K562 (cell line): Measurements from ENCODE around the gene EPHB2. TPM values are rescaled to one million over a fixed set of nuclear protein-coding genes. Genes with fewer than 3 reads are reported as not detected.

Source experiments
- ATF6 ChIP-seq: sonication (generic); formaldehyde crosslinking; IDR thresholded peaks from 2 replicates; pipeline ENCODE4 v1.4.0; 2020; ENCODE audit warnings: mild to moderate bottlenecking, missing genetic modification reagents
- BDP1 ChIP-seq: IDR thresholded peaks from 3 replicates; pipeline ENCODE4 v1.6.1; 2011; ENCODE audit not compliant: insufficient read length, insufficient read depth
- BRCA1 ChIP-seq, 2 experiments: fragments of 450-650 bp in 1 of 2; sonication (generic) in 1 of 2; formaldehyde crosslinking in 1 of 2; IDR thresholded peaks; 2 replicates each; pipeline versions ENCODE4 v1.5.0 to v1.6.1; 2017 to 2020; ENCODE audit warnings: mild to moderate bottlenecking in 1 of 2, missing genetic modification reagents in 1 of 2
- C11orf30 ChIP-seq: fragments of 450-650 bp; IDR thresholded peaks from 2 replicates; pipeline ENCODE4 v1.6.1; 2016; ENCODE audit warnings: low read depth, mild to moderate bottlenecking
- CBFA2T3 ChIP-seq: fragments of 450-650 bp; IDR thresholded peaks from 2 replicates; pipeline ENCODE4 v1.6.1; 2017
- E2F5 ChIP-seq: sonication (generic); formaldehyde crosslinking; IDR thresholded peaks from 2 replicates; pipeline ENCODE4 v1.8.0; 2022; ENCODE audit warnings: mild to moderate bottlenecking, missing genetic modification reagents
- EGR1 ChIP-seq: fragments of 450-650 bp; conservative IDR thresholded peaks from 2 replicates; pipeline ENCODE4 v1.6.1; 2017; ENCODE audit warnings: mild to moderate bottlenecking
- EHMT2 ChIP-seq: fragments of 450-650 bp; IDR thresholded peaks from 2 replicates; pipeline ENCODE4 v1.6.1; 2018; ENCODE audit warnings: antibody characterized with exemption
- ESRRA ChIP-seq: fragments of 450-650 bp; IDR thresholded peaks from 2 replicates; pipeline ENCODE4 v1.6.1; 2014; ENCODE audit warnings: low read depth, mild to moderate bottlenecking, moderate library complexity, borderline replicate concordance
- ETV1 ChIP-seq: fragments of 450-650 bp; conservative IDR thresholded peaks from 2 replicates; pipeline ENCODE4 v1.6.1; 2016; ENCODE audit warnings: missing genetic modification characterization, control low read depth, low read depth, missing compliant biosample characterization
- ETV5 ChIP-seq: sonication (generic); formaldehyde crosslinking; IDR thresholded peaks from 2 replicates; pipeline ENCODE4 v1.4.0; 2020; ENCODE audit warnings: low read depth, mild to moderate bottlenecking, missing genetic modification reagents
- FOSL1 ChIP-seq: fragments of 200-800 bp; sonication (Bioruptor generic); conservative IDR thresholded peaks from 2 replicates; pipeline ENCODE4 v1.6.1; 2016; ENCODE audit warnings: missing genetic modification characterization, missing compliant biosample characterization
- GABPB2 ChIP-seq: fragments of 250-450 bp; sonication (Bioruptor Pico); conservative IDR thresholded peaks from 2 replicates; pipeline ENCODE4 v1.5.1; 2021; ENCODE audit warnings: mild to moderate bottlenecking
- KDM1A ChIP-seq, 2 experiments: fragments of 450-650 bp; IDR thresholded peaks; 2 replicates each; pipeline ENCODE4 v1.6.1; 2016; ENCODE audit warnings: mild to moderate bottlenecking in 2 of 2
- MAX ChIP-seq: sonication (generic); formaldehyde crosslinking; IDR thresholded peaks from 2 replicates; pipeline ENCODE4 v1.9.0; 2022; ENCODE audit warnings: mild to moderate bottlenecking, missing genetic modification reagents
- MEF2D ChIP-seq: conservative IDR thresholded peaks from 2 replicates; pipeline ENCODE4 v1.6.1; 2016; ENCODE audit warnings: low read depth, missing genetic modification characterization, missing compliant biosample characterization
- MEIS2 ChIP-seq: fragments of 450-650 bp; IDR thresholded peaks from 2 replicates; pipeline ENCODE4 v1.6.1; 2014; ENCODE audit warnings: mild to moderate bottlenecking; ENCODE audit not compliant: partially characterized antibody
- NRF1 ChIP-seq, 2 experiments: fragments of 450-650 bp; IDR thresholded peaks in 1 of 2; conservative IDR thresholded peaks in 1 of 2; 2 replicates each; pipeline ENCODE4 v1.6.1; 2014; ENCODE audit warnings: mild to moderate bottlenecking in 2 of 2
- SMARCA4 ChIP-seq: fragments of 450-650 bp; IDR thresholded peaks from 2 replicates; pipeline ENCODE4 v1.6.1; 2016
- SMARCE1 ChIP-seq: fragments of 450-650 bp; IDR thresholded peaks from 2 replicates; pipeline ENCODE4 v1.7.1; 2016; ENCODE audit warnings: mild to moderate bottlenecking
- TAL1 ChIP-seq: fragments of 450-650 bp; IDR thresholded peaks from 2 replicates; pipeline ENCODE4 v1.6.1; 2016; ENCODE audit warnings: mild to moderate bottlenecking
- VEZF1 ChIP-seq: fragments of 200-800 bp; sonication (Bioruptor generic); IDR thresholded peaks from 2 replicates; pipeline ENCODE4 v1.6.1; 2017; ENCODE audit warnings: missing genetic modification characterization, missing compliant biosample characterization
- WHSC1 ChIP-seq: IDR thresholded peaks from one replicate; pipeline ENCODE4 v1.6.1; 2012; ENCODE audit warnings: low read length, control low read depth, inconsistent platforms
- ZBTB5 ChIP-seq: fragments of 450-650 bp; IDR thresholded peaks from 2 replicates; pipeline ENCODE4 v1.6.1; 2017; ENCODE audit warnings: antibody characterized with exemption
- polyA plus RNA-seq, 8 experiments: library from polyadenylated mRNA; depleted of rRNA in 4 of 8; stranded (reverse) in 5 of 8; unstranded in 3 of 8; fragments of >200 nt; fragmentation: Nextera tagmentation in 2 of 8; fragmentation: Illumina TruSeq in 1 of 8; extraction: Ambion mirVana in 2 of 8; extraction: Trizol in 1 of 8; gene quantifications; 2 replicates each; pipeline versions ENCODE4 v1.2.1 to v1.2.3, GENCODE V29; 2011 to 2014; ENCODE audit warnings: inconsistent platforms in 1 of 8, missing spikeins in 1 of 8
- total RNA-seq, 7 experiments: library from RNA; depleted of rRNA in 6 of 7; stranded (reverse); fragments of >200 nt in 6 of 7; fragmentation: Illumina TruSeq in 2 of 7; extraction: Trizol in 2 of 7; gene quantifications; 2 replicates each; pipeline versions ENCODE4 v1.2.1 to v1.2.3, GENCODE V29; 2011 to 2021; ENCODE audit warnings: low replicate concordance in 1 of 7

The EPHB2 gene
- total and polyA plus RNA-seq, 9 of the 15 experiments (the other 6 are each of a cell fraction or from before 2014, with no cell fraction given): not detected

- TF ChIP-seq VEZF1 (CRISPR knock-in tag): no peak
- no peak for TF ChIP-seq MEF2D (tag)
- peak; percentile 64 to 68; a peak in 3 of 4 replicates for TF ChIP-seq KDM1A (IDR thresholded peaks at IDR 0.05)
- no peak for TF ChIP-seq TAL1
- TF ChIP-seq NRF1 (conservative IDR thresholded peaks at IDR 0.05 in 1 of 2, IDR thresholded peaks at IDR 0.05 in 1 of 2): peak; percentile 85 to 87
- no peak for TF ChIP-seq GABPB2 (CRISPR knock-in tag)
- no peak for TF ChIP-seq ZBTB5
- TF ChIP-seq WHSC1: no peak
- peak; percentile 15; the same call in 1 of the 2 replicates for TF ChIP-seq ETV1 (tag)
- TF ChIP-seq MEIS2: peak; percentile 96
- TF ChIP-seq C11orf30: peak; percentile 24; the same call in 1 of the 2 replicates
- peak; percentile 13; the same call in 1 of the 2 replicates for TF ChIP-seq CBFA2T3
- no peak for TF ChIP-seq BDP1
- TF ChIP-seq E2F5 (CRISPR knock-in tag): no peak
- TF ChIP-seq ETV5: no peak
- peak; percentile 77; the same call in 1 of the 2 replicates for TF ChIP-seq ESRRA
- no peak for TF ChIP-seq MAX (CRISPR knock-in tag)
- TF ChIP-seq EHMT2: no peak
- TF ChIP-seq SMARCA4: peak; percentile 52; the same call in 1 of the 2 replicates
- 0 out of 2 replicates have a peak, but pooled peaks have one; percentile 15 for TF ChIP-seq EGR1
- TF ChIP-seq BRCA1 (IDR thresholded peaks at IDR 0.05): no peak
- no peak for TF ChIP-seq BRCA1 (CRISPR knock-in tag; IDR thresholded peaks at IDR 0.05)
- peak; percentile 69; the same call in 1 of the 2 replicates for TF ChIP-seq SMARCE1
- TF ChIP-seq FOSL1 (tag): peak; percentile 90
- no peak for TF ChIP-seq ATF6 (CRISPR knock-in tag)
Observed at GRCh38 chr1:22739648-22740385, 29.2 kb downstream of the EPHB2 start (continued).
